Keratinocyte (primary cell): Measurements from ENCODE around the gene LETMD1. TPM values are rescaled to one million over a fixed set of nuclear protein-coding genes. Genes with fewer than 3 reads are reported as not detected.

Experiments used
- DNase-seq: peaks from one replicate; pipeline ENCODE4 v3.0.0-alpha.2; 2011; ENCODE audit warnings: low read depth, missing footprints, low spot score
- FAIRE-seq: peaks from 2 replicates; lab custom pipeline; 2011; peaks lifted over from hg19 to GRCh38; lab: Jason Lieb, UNC
- H2AFZ ChIP-seq: 2 replicates; pipeline ENCODE4 v1.6.0; 2012; ENCODE audit warnings: low read length, control low read depth, inconsistent platforms; ENCODE audit not compliant: control insufficient read depth
- H3K27ac ChIP-seq: 2 replicates; pipeline ENCODE4 v1.5.1; 2011; ENCODE audit warnings: low read length; ENCODE audit not compliant: control insufficient read depth, insufficient read depth
- H3K27me3 ChIP-seq: 3 replicates; pipeline ENCODE4 v1.6.0; 2011; ENCODE audit warnings: low read length; ENCODE audit not compliant: control insufficient read depth, insufficient read depth; ENCODE audit errors: extremely low read depth
- H3K36me3 ChIP-seq, 2 experiments: 2 replicates in 1 of 2; 3 replicates in 1 of 2; pipeline ENCODE4 v1.5.1; 2011; ENCODE audit warnings: low read length in 2 of 2, mild to moderate bottlenecking in 1 of 2; ENCODE audit not compliant: control insufficient read depth in 2 of 2, insufficient read depth in 2 of 2; ENCODE audit errors: extremely low read depth in 1 of 2
- H3K4me1 ChIP-seq: 3 replicates; pipeline ENCODE4 v1.5.1; 2011; ENCODE audit warnings: low read length; ENCODE audit not compliant: control insufficient read depth, insufficient read depth; ENCODE audit errors: extremely low read depth
- H3K4me2 ChIP-seq: 3 replicates; pipeline ENCODE4 v1.6.0; 2011; ENCODE audit warnings: low read depth, low read length; ENCODE audit not compliant: control insufficient read depth, insufficient read depth; ENCODE audit errors: extremely low read depth
- H3K4me3 ChIP-seq, 3 experiments: fragments of 200-600 bp in 1 of 3; sonication (generic) in 1 of 3; 2 replicates in 2 of 3; 3 replicates in 1 of 3; pipeline ENCODE4 v1.5.1; 2011 to 2016; ENCODE audit warnings: low read length in 3 of 3, mild to moderate bottlenecking in 3 of 3, control low read depth in 2 of 3, inconsistent platforms in 1 of 3, low read depth in 1 of 3, mixed read lengths in 1 of 3, mixed run types in 1 of 3, moderate library complexity in 1 of 3; ENCODE audit not compliant: control insufficient read depth in 2 of 3, insufficient read depth in 2 of 3; ENCODE audit errors: extremely low read depth in 1 of 3
- H3K79me2 ChIP-seq: 2 replicates; pipeline ENCODE4 v1.6.0; 2012; ENCODE audit warnings: low read length; ENCODE audit not compliant: control insufficient read depth, insufficient read depth
- H3K9ac ChIP-seq: 3 replicates; pipeline ENCODE4 v1.6.0; 2011; ENCODE audit warnings: low read length; ENCODE audit not compliant: control insufficient read depth, insufficient read depth; ENCODE audit errors: extremely low read depth
- H3K9me1 ChIP-seq: 3 replicates; pipeline ENCODE4 v1.6.0; 2011; ENCODE audit warnings: low read length; ENCODE audit not compliant: control insufficient read depth, insufficient read depth; ENCODE audit errors: extremely low read depth
- H3K9me3 ChIP-seq: 2 replicates; pipeline ENCODE4 v1.5.1; 2012; ENCODE audit warnings: low read depth, low read length; ENCODE audit not compliant: control insufficient read depth
- H4K20me1 ChIP-seq: 3 replicates; pipeline ENCODE4 v1.6.0; 2011; ENCODE audit warnings: low read length; ENCODE audit not compliant: control insufficient read depth, insufficient read depth; ENCODE audit errors: extremely low read depth
- CTCF ChIP-seq, 3 experiments: IDR thresholded peaks in 1 of 3; conservative IDR thresholded peaks in 1 of 3; optimal IDR thresholded peaks in 1 of 3; 2 replicates in 2 of 3; 3 replicates in 1 of 3; pipeline versions ENCODE3 to v1.5.1; 2011; ENCODE audit warnings: low read length in 3 of 3, mild to moderate bottlenecking in 3 of 3, moderate library complexity in 2 of 3, control low read depth in 1 of 3, inconsistent platforms in 1 of 3; ENCODE audit not compliant: insufficient read depth in 2 of 3; ENCODE audit errors: extremely low read depth in 1 of 3
- EZH2 ChIP-seq: IDR thresholded peaks from one replicate; pipeline ENCODE4 v1.6.1; 2012; ENCODE audit warnings: inconsistent platforms, mild to moderate bottlenecking, low read length, moderate library complexity
- dilution Hi-C: fragments of 300-500 bp; cut with MboI; formaldehyde crosslinking; loops from one replicate; pipeline ENCODE4 v1.7.0; 2020; ENCODE audit warnings: low sequenced_read_pairs; ENCODE audit not compliant: extremely low pct_ligation_motif_present
- polyA plus RNA-seq, 5 experiments: library from polyadenylated mRNA; depleted of rRNA in 3 of 5; stranded (reverse) in 3 of 5; stranded (forward) in 1 of 5; unstranded in 1 of 5; fragments of >200 nt; gene quantifications; 1 replicate in 1 of 5; 2 replicates in 3 of 5; 3 replicates in 1 of 5; pipeline versions ENCODE4 v1.2.1 to v1.2.3, GENCODE V29; 2011 to 2012; ENCODE audit warnings: missing spikeins in 2 of 5, low read depth in 1 of 5, low replicate concordance in 1 of 5

The LETMD1 gene
- polyA plus RNA-seq, 1 donor (not counting 4 experiments of a cell fraction or from before 2014, with no cell fraction given), result 51.1 TPM

DNA sequence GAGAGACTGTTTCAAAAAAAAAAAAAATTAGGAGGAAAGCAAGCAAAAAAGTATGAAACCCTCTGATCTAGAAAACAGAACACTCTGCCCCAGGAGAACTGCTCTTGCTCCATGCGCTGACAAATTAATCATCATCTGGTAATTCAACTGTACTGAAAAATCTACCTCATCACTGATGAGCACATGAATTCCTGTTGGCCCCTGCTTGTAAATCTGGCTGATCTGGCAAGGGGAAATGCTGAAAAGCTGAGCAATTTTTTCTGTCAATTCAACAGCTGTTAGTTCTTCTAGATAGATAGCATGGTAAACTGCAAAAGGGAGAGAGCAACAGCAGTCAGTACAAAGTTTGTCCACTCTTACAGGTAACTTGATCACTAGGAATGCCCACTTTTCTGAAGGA lies 50.5 kb downstream of the LETMD1 start:
- Histone ChIP-seq H3K27ac (no peak overlapping the region), H3K4me2 (no peak overlapping the region), H2AFZ (no peak overlapping the region), H3K9me3 (no peaks in the 10 kb centered on the region), H3K36me3 (peaks cover 19 to 26% of the 10 kb centered on the region in 2 experiments), H4K20me1 (no peaks in the 10 kb centered on the region), H3K9ac (no peak overlapping the region), H3K9me1 (no peaks in the 10 kb centered on the region), H3K4me3 (no peak overlapping the region), H3K79me2 (no peaks in the 10 kb centered on the region), H3K27me3 (no peaks in the 10 kb centered on the region), H3K4me1 (no peaks in the 10 kb centered on the region)
- no peak for TF ChIP-seq CTCF (optimal IDR thresholded peaks at IDR 0.05 in 1 of 3, IDR thresholded peaks at IDR 0.05 in 1 of 3, conservative IDR thresholded peaks at IDR 0.05 in 1 of 3; ENCODE audit: extremely low read depth in 1 of 3, insufficient read depth in 2 of 3, low read length in 3 of 3)
- TF ChIP-seq EZH2, result no peak
- dilution Hi-C loops, result no loop called here
- DNase-seq (no peak), FAIRE-seq (no peak)

DNA sequence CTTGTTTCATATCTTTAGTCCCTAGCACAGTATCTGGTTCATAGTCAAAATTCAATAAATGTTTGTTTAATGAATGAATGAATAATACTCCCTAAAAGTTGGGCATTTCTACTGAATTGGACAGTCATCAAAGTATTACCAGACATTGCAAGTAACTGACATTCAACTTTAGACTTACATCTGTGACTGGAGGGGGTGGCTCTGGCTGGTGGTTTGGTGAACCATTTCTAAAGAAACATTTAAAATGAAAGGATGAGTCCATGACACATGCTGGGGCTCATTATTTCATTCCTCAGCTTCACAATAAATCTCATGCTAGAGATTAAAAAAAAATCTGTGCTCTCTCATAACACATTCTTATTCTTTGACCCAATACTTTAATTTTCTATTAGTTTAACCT lies 55.9 kb downstream of the LETMD1 start:
- TF ChIP-seq CTCF (optimal IDR thresholded peaks at IDR 0.05 in 1 of 3, IDR thresholded peaks at IDR 0.05 in 1 of 3, conservative IDR thresholded peaks at IDR 0.05 in 1 of 3; ENCODE audit: extremely low read depth in 1 of 3, insufficient read depth in 2 of 3, low read length in 3 of 3) (no peak), EZH2 (no peak)
- dilution Hi-C loops, result no loop called here
- no peak for FAIRE-seq
- Histone ChIP-seq H3K4me2 (no peak overlapping the region), H3K4me1 (no peaks in the 10 kb centered on the region), H3K9ac (no peak overlapping the region), H3K36me3 (peaks cover 14 to 20% of the 10 kb centered on the region in 2 experiments), H3K9me1 (no peaks in the 10 kb centered on the region), H2AFZ (no peak overlapping the region), H3K27ac (no peak overlapping the region), H3K9me3 (no peaks in the 10 kb centered on the region), H3K27me3 (no peaks in the 10 kb centered on the region), H3K79me2 (no peaks in the 10 kb centered on the region), H4K20me1 (no peaks in the 10 kb centered on the region), H3K4me3 (no peak overlapping the region)
- DNase-seq, result no peak
